Fibroblast of skin of left biceps (primary cell): ENCODE measurements around the gene FMN1.

Source experiments
- DNase-seq, 2 experiments: peaks; one replicate each; pipeline ENCODE4 v3.0.0-alpha.2; 2013; ENCODE audit warnings: low read depth in 2 of 2

The FMN1 gene

GRCh38 chr15:33157371-33158037 lies 37.0 kb downstream of the FMN1 start:
- no peak for DNase-seq

- no peak for DNase-seq
Observed at GRCh38 chr15:33155691-33156420, 38.7 kb downstream of the FMN1 start.

GRCh38 chr15:33154351-33155166 lies 40.0 kb downstream of the FMN1 start:
- peak; percentile 29 to 40 for DNase-seq

- DNase-seq: no peak
Observed at GRCh38 chr15:33153548-33153947, 41.0 kb downstream of the FMN1 start.

- DNase-seq: no peak
Observed at GRCh38 chr15:33152502-33153109, 41.9 kb downstream of the FMN1 start.

- no peak for DNase-seq
Observed at GRCh38 chr15:33150971-33151370, 43.5 kb downstream of the FMN1 start.

- DNase-seq: no peak
Observed at GRCh38 chr15:33150431-33150941, 44.0 kb downstream of the FMN1 start.

GRCh38 chr15:33149919-33150318 lies 44.6 kb downstream of the FMN1 start:
- no peak for DNase-seq

GRCh38 chr15:33148129-33148751 lies 46.3 kb downstream of the FMN1 start:
- DNase-seq: no peak

- no peak for DNase-seq
Observed at GRCh38 chr15:33146051-33146450, 48.5 kb downstream of the FMN1 start.

- DNase-seq: no peak
Observed at GRCh38 chr15:33145447-33145846, 49.1 kb downstream of the FMN1 start.

GRCh38 chr15:33142708-33143107 lies 51.8 kb downstream of the FMN1 start:
- no peak for DNase-seq

GRCh38 chr15:33138000-33138399 lies 56.5 kb downstream of the FMN1 start:
- DNase-seq: no peak

- no peak for DNase-seq
Observed at GRCh38 chr15:33137101-33137500, 57.4 kb downstream of the FMN1 start.

GRCh38 chr15:33136353-33136752 lies 58.2 kb downstream of the FMN1 start:
- DNase-seq: no peak

- no peak for DNase-seq
Observed at GRCh38 chr15:33135355-33135781, 59.1 kb downstream of the FMN1 start.

- DNase-seq: peak; percentile 45 to 50
Observed at GRCh38 chr15:33132722-33133345, 61.7 kb downstream of the FMN1 start.

- no peak for DNase-seq
Observed at GRCh38 chr15:33132233-33132580, 62.3 kb downstream of the FMN1 start.

GRCh38 chr15:33131552-33132232 lies 62.8 kb downstream of the FMN1 start:
- peak; percentile 39 to 44 for DNase-seq

GRCh38 chr15:33126559-33127290 lies 67.8 kb downstream of the FMN1 start:
- peak; percentile 94 to 96 for DNase-seq
